Calu3 (cell line): ENCODE measurements around the gene ZNF100. TPM values are rescaled to one million over a fixed set of nuclear protein-coding genes. Genes with fewer than 3 reads are reported as not detected.
"Not testable (repeated sequence)": the region's sequence is repeated elsewhere in the genome, so short reads cannot be mapped to it uniquely, and the experiment has no call there.

Source experiments
- BruUV-seq: library from RNA; stranded (reverse); fragments of 400-500 nt; replicated peaks from 2 replicates; lab custom pipeline; 2021; lab: Mats Ljungman, UMichigan
- CTCF ChIA-PET: fragments of 300-600 bp; sonication (Branson Sonifier 250); formaldehyde crosslinking; loops from one replicate; lab custom pipeline; 2022; ENCODE audit warnings: antibody characterized with exemption; lab: Charles Lee
- DNase-seq: peaks from one replicate; pipeline ENCODE4 v3.0.0; 2022
- H3K27ac Mint-ChIP-seq: one replicate; pipeline ENCODE4 v1.8.0; 2022; ENCODE audit warnings: mixed read lengths; ENCODE audit not compliant: unreplicated experiment
- H3K27me3 Mint-ChIP-seq: one replicate; pipeline ENCODE4 v1.8.0; 2022; ENCODE audit warnings: mixed read lengths; ENCODE audit not compliant: unreplicated experiment
- H3K36me3 Mint-ChIP-seq: one replicate; pipeline ENCODE4 v1.8.0; 2022; ENCODE audit warnings: mild to moderate bottlenecking, moderate library complexity, mixed read lengths; ENCODE audit not compliant: insufficient read depth, unreplicated experiment
- H3K4me1 Mint-ChIP-seq: one replicate; pipeline ENCODE4 v1.8.0; 2022; ENCODE audit warnings: mild to moderate bottlenecking, low read depth, mixed read lengths; ENCODE audit not compliant: unreplicated experiment
- H3K4me3 Mint-ChIP-seq: one replicate; pipeline ENCODE4 v1.8.0; 2022; ENCODE audit warnings: mild to moderate bottlenecking, low read depth, moderate library complexity, mixed read lengths; ENCODE audit not compliant: unreplicated experiment
- H3K9me3 Mint-ChIP-seq: one replicate; pipeline ENCODE4 v1.8.0; 2022; ENCODE audit warnings: low read depth, mixed read lengths; ENCODE audit not compliant: unreplicated experiment
- CTCF ChIP-seq: fragments of 200-600 bp; IDR thresholded peaks from one replicate; pipeline ENCODE4 v1.8.0; 2022; ENCODE audit warnings: antibody characterized with exemption; ENCODE audit not compliant: unreplicated experiment
- intact Hi-C: fragments of 100-400 bp; cut with micrococcal nuclease; formaldehyde crosslinking; loops from one replicate; pipeline ENCODE4 v1.10.0; 2022; ENCODE audit not compliant: unreplicated experiment
- total RNA-seq: library from RNA; stranded (reverse); gene quantifications from 2 replicates; pipeline ENCODE4 v1.2.3, GENCODE V29; 2022

ZNF100 gene
- total RNA-seq, 1 experiment from 2014 or later, result 9.1 TPM

GRCh38 chr19:21677696-21678418, 89.5 kb downstream of the ZNF100 start:
- BruUV-seq, result no TSS peak
- CTCF ChIA-PET, result no interaction called here
- peaks cover 9% of the 10 kb centered on the region for H3K9me3 Mint-ChIP-seq
- H3K36me3 Mint-ChIP-seq, result no peaks in the 10 kb centered on the region
- no peaks in the 10 kb centered on the region for H3K4me1 Mint-ChIP-seq
- H3K4me3 Mint-ChIP-seq, result no peak overlapping the region
- intact Hi-C loops, result no loop called here
- no peak for TF ChIP-seq CTCF
- no peaks in the 10 kb centered on the region for H3K27me3 Mint-ChIP-seq
- no peak for DNase-seq
- no peak overlapping the region for H3K27ac Mint-ChIP-seq

- Mint-ChIP-seq H3K27ac (no peak overlapping the region), H3K9me3 (peaks cover 7% of the 10 kb centered on the region), H3K4me1 (no peaks in the 10 kb centered on the region), H3K27me3 (no peaks in the 10 kb centered on the region), H3K4me3 (no peak overlapping the region), H3K36me3 (no peaks in the 10 kb centered on the region)
- CTCF ChIA-PET, result no interaction called here
- TF ChIP-seq CTCF, result no peak
- BruUV-seq, result no TSS peak
- intact Hi-C loops, result no loop called here
- DNase-seq, result no peak
Observed at GRCh38 chr19:21674454-21674853, 92.9 kb downstream of the ZNF100 start.

- intact Hi-C loops, CTCF ChIA-PET, H3K27me3 Mint-ChIP-seq, H3K4me3 Mint-ChIP-seq, H3K9me3 Mint-ChIP-seq, H3K27ac Mint-ChIP-seq, BruUV-seq, H3K36me3 Mint-ChIP-seq, H3K4me1 Mint-ChIP-seq, DNase-seq: not testable (repeated sequence)
Observed at GRCh38 chr19:21673479-21673878, 93.9 kb downstream of the ZNF100 start.

Other genes with a start within 250 kb of the ZNF100 start
- gene ZNF43, start 68.6 kb upstream of the ZNF100 start, total RNA-seq, result 6.1 and 6.5 TPM in 2 replicates
- not detected in 2 replicates for gene ZNF208, start 243.4 kb upstream of the ZNF100 start, total RNA-seq